ENCODE measurements around the gene MNDA. TPM values are rescaled to one million over a fixed set of nuclear protein-coding genes. Genes with fewer than 3 reads are reported as not detected.

Gene MNDA
- total RNA-seq, 1 donor from 2014 or later = not detected

- FAIRE-seq (no peak), DNase-seq (ENCODE audit: low read depth) (no peak)
- Histone ChIP-seq H3K9me3 (ENCODE audit: insufficient read depth, low read depth, low read length) (no peaks in the 10 kb centered on the region), H3K4me2 (ENCODE audit: low read length) (no peak overlapping the region), H3K9ac (ENCODE audit: low read length) (no peak overlapping the region), H3K4me3 (ENCODE audit: insufficient read depth, low read depth, low read length) (no peak overlapping the region), H3K79me2 (ENCODE audit: insufficient read depth, low read length) (no peaks in the 10 kb centered on the region), H3K4me1 (ENCODE audit: insufficient read depth, low read length) (no peaks in the 10 kb centered on the region), H3K27ac (ENCODE audit: low read depth, low read length) (no peak overlapping the region), H3K27me3 (ENCODE audit: insufficient read depth, low read length) (no peaks in the 10 kb centered on the region), H4K20me1 (ENCODE audit: insufficient read depth, low read length) (no peaks in the 10 kb centered on the region), H2AFZ (ENCODE audit: low read depth, low read length) (no peak overlapping the region), H3K36me3 (ENCODE audit: insufficient read depth, low read length) (no peaks in the 10 kb centered on the region)
- Mint-ChIP-seq H3K4me3 (ENCODE audit: unreplicated experiment) (no peak overlapping the region), H3K27me3 (ENCODE audit: low read depth, unreplicated experiment) (no peaks in the 10 kb centered on the region), H3K36me3 (ENCODE audit: low read depth, unreplicated experiment) (no peaks in the 10 kb centered on the region), H3K4me1 (ENCODE audit: low read depth, unreplicated experiment) (no peaks in the 10 kb centered on the region), H3K27ac (ENCODE audit: unreplicated experiment) (no peak overlapping the region), H3K9me3 (ENCODE audit: unreplicated experiment) (no peaks in the 10 kb centered on the region)
- TF ChIP-seq EZH2 (IDR thresholded peaks at IDR 0.05; ENCODE audit: insufficient read depth, low read length) (no peak), CTCF (IDR thresholded peaks at IDR 0.05; ENCODE audit: insufficient read depth, low read depth, low read length) (no peak)
Measured at GRCh38 chr1:158838660-158839059, 7.5 kb downstream of the MNDA start.

- Histone ChIP-seq H3K9me3 (ENCODE audit: insufficient read depth, low read depth, low read length) (no peaks in the 10 kb centered on the region), H3K4me2 (ENCODE audit: low read length) (no peak overlapping the region), H3K4me1 (ENCODE audit: insufficient read depth, low read length) (no peaks in the 10 kb centered on the region), H4K20me1 (ENCODE audit: insufficient read depth, low read length) (no peaks in the 10 kb centered on the region), H3K27me3 (ENCODE audit: insufficient read depth, low read length) (no peaks in the 10 kb centered on the region), H2AFZ (ENCODE audit: low read depth, low read length) (no peak overlapping the region), H3K4me3 (ENCODE audit: insufficient read depth, low read depth, low read length) (no peak overlapping the region), H3K27ac (ENCODE audit: low read depth, low read length) (no peak overlapping the region), H3K9ac (ENCODE audit: low read length) (no peak overlapping the region), H3K36me3 (ENCODE audit: insufficient read depth, low read length) (no peaks in the 10 kb centered on the region), H3K79me2 (ENCODE audit: insufficient read depth, low read length) (no peaks in the 10 kb centered on the region)
- no peaks in the 10 kb centered on the region for H3K36me3 Mint-ChIP-seq (ENCODE audit: low read depth, unreplicated experiment)
- H3K27ac Mint-ChIP-seq (ENCODE audit: unreplicated experiment) = no peak overlapping the region
- DNase-seq (ENCODE audit: low read depth) (no peak), FAIRE-seq (no peak)
- no peaks in the 10 kb centered on the region for H3K9me3 Mint-ChIP-seq (ENCODE audit: unreplicated experiment)
- H3K4me3 Mint-ChIP-seq (ENCODE audit: unreplicated experiment) = no peak overlapping the region
- no peaks in the 10 kb centered on the region for H3K27me3 Mint-ChIP-seq (ENCODE audit: low read depth, unreplicated experiment)
- H3K4me1 Mint-ChIP-seq (ENCODE audit: low read depth, unreplicated experiment) = no peaks in the 10 kb centered on the region
- TF ChIP-seq CTCF (IDR thresholded peaks at IDR 0.05; ENCODE audit: insufficient read depth, low read depth, low read length) (no peak), EZH2 (IDR thresholded peaks at IDR 0.05; ENCODE audit: insufficient read depth, low read length) (no peak)
Measured at GRCh38 chr1:158839566-158839965, 8.4 kb downstream of the MNDA start.

GRCh38 chr1:158840236-158840635 is 9.1 kb downstream of the MNDA start:
- H3K27ac ChIP-seq (ENCODE audit: low read depth, low read length) = no peak overlapping the region
- no peaks in the 10 kb centered on the region for H3K79me2 ChIP-seq (ENCODE audit: insufficient read depth, low read length)
- H3K4me1 ChIP-seq (ENCODE audit: insufficient read depth, low read length) = no peaks in the 10 kb centered on the region
- Mint-ChIP-seq H3K27ac (ENCODE audit: unreplicated experiment) (no peak overlapping the region), H3K36me3 (ENCODE audit: low read depth, unreplicated experiment) (no peaks in the 10 kb centered on the region), H3K4me1 (ENCODE audit: low read depth, unreplicated experiment) (no peaks in the 10 kb centered on the region), H3K9me3 (ENCODE audit: unreplicated experiment) (no peaks in the 10 kb centered on the region), H3K4me3 (ENCODE audit: unreplicated experiment) (no peak overlapping the region), H3K27me3 (ENCODE audit: low read depth, unreplicated experiment) (no peaks in the 10 kb centered on the region)
- no peaks in the 10 kb centered on the region for H3K9me3 ChIP-seq (ENCODE audit: insufficient read depth, low read depth, low read length)
- DNase-seq (ENCODE audit: low read depth) (no peak), FAIRE-seq (no peak)
- H2AFZ ChIP-seq (ENCODE audit: low read depth, low read length) = no peak overlapping the region
- no peaks in the 10 kb centered on the region for H3K27me3 ChIP-seq (ENCODE audit: insufficient read depth, low read length)
- no peak for TF ChIP-seq EZH2 (IDR thresholded peaks at IDR 0.05; ENCODE audit: insufficient read depth, low read length)
- TF ChIP-seq CTCF (IDR thresholded peaks at IDR 0.05; ENCODE audit: insufficient read depth, low read depth, low read length) = no peak
- no peaks in the 10 kb centered on the region for H3K36me3 ChIP-seq (ENCODE audit: insufficient read depth, low read length)
- H3K4me3 ChIP-seq (ENCODE audit: insufficient read depth, low read depth, low read length) = no peak overlapping the region
- H3K4me2 ChIP-seq (ENCODE audit: low read length) = no peak overlapping the region
- no peak overlapping the region for H3K9ac ChIP-seq (ENCODE audit: low read length)
- H4K20me1 ChIP-seq (ENCODE audit: insufficient read depth, low read length) = no peaks in the 10 kb centered on the region
